ENCODE data around the gene BOD1.

DNA sequence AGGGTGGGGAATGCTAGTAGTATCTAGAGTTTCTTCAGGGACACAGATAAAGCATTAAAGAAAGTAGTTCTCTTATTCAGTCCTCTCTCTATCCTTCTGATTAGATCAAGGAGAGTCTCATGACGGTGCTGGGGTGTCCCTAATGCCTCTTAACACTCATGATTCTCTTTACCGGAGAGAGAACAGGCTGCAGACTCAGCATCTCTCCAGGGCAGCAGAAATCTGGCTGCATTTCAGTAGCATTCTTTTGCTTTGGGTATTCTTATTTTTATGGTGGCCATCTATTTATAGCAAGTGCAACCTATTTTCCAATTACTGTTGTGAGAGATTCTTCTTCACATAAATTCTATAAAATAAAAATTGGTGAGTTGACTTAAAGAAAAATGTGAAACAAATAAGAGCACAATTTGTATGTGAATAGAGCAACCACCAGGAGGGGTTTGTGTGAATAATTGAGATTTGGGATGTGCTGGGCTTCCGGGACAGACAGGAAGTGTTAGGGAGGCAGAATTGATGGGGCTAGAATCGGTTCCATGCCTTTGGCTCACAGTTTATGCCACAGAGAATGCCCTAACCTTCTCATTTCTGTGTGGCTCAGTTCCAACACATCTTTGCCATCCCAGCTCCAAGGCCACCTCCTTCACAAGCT lies 23.8 kb upstream of the BOD1 start:
- TF ChIP-seq, protein P1, sequence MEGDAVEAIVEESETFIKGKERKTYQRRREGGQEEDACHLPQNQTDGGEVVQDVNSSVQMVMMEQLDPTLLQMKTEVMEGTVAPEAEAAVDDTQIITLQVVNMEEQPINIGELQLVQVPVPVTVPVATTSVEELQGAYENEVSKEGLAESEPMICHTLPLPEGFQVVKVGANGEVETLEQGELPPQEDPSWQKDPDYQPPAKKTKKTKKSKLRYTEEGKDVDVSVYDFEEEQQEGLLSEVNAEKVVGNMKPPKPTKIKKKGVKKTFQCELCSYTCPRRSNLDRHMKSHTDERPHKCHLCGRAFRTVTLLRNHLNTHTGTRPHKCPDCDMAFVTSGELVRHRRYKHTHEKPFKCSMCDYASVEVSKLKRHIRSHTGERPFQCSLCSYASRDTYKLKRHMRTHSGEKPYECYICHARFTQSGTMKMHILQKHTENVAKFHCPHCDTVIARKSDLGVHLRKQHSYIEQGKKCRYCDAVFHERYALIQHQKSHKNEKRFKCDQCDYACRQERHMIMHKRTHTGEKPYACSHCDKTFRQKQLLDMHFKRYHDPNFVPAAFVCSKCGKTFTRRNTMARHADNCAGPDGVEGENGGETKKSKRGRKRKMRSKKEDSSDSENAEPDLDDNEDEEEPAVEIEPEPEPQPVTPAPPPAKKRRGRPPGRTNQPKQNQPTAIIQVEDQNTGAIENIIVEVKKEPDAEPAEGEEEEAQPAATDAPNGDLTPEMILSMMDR (IDR thresholded peaks at IDR 0.05; ENCODE audit: insufficient read depth, low read length): no peak
- TF ChIP-seq, protein P2, sequence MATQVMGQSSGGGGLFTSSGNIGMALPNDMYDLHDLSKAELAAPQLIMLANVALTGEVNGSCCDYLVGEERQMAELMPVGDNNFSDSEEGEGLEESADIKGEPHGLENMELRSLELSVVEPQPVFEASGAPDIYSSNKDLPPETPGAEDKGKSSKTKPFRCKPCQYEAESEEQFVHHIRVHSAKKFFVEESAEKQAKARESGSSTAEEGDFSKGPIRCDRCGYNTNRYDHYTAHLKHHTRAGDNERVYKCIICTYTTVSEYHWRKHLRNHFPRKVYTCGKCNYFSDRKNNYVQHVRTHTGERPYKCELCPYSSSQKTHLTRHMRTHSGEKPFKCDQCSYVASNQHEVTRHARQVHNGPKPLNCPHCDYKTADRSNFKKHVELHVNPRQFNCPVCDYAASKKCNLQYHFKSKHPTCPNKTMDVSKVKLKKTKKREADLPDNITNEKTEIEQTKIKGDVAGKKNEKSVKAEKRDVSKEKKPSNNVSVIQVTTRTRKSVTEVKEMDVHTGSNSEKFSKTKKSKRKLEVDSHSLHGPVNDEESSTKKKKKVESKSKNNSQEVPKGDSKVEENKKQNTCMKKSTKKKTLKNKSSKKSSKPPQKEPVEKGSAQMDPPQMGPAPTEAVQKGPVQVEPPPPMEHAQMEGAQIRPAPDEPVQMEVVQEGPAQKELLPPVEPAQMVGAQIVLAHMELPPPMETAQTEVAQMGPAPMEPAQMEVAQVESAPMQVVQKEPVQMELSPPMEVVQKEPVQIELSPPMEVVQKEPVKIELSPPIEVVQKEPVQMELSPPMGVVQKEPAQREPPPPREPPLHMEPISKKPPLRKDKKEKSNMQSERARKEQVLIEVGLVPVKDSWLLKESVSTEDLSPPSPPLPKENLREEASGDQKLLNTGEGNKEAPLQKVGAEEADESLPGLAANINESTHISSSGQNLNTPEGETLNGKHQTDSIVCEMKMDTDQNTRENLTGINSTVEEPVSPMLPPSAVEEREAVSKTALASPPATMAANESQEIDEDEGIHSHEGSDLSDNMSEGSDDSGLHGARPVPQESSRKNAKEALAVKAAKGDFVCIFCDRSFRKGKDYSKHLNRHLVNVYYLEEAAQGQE (IDR thresholded peaks at IDR 0.05; ENCODE audit: insufficient replicate concordance, low read depth): no peak

All from HL-60 (cell line).